OCI-LY1 (cell line): ENCODE measurements around the gene CCDC63.

Experiments used
- H2AFZ ChIP-seq: fragments of 200-600 bp; sonication (generic), shearing (Covaris generic); 2 replicates; pipeline ENCODE4 v1.6.0; 2014; ENCODE audit warnings: antibody characterized with exemption, mild to moderate bottlenecking, low read length
- H3F3A ChIP-seq: fragments of 200-600 bp; sonication (generic), shearing (Covaris generic); 2 replicates; pipeline ENCODE4 v1.6.0; 2014; ENCODE audit warnings: mild to moderate bottlenecking, antibody characterized with exemption, low read length, moderate library complexity; ENCODE audit not compliant: insufficient read depth
- H3K27ac ChIP-seq: fragments of 200-600 bp; sonication (generic); 2 replicates; pipeline ENCODE4 v1.5.1; 2014; ENCODE audit warnings: low read length, mixed run types, mild to moderate bottlenecking, low read depth; ENCODE audit not compliant: poor library complexity, severe bottlenecking
- H3K27me3 ChIP-seq: fragments of 200-600 bp; sonication (generic); 2 replicates; pipeline ENCODE4 v1.6.0; 2014; ENCODE audit warnings: antibody characterized with exemption, mild to moderate bottlenecking, low read length, moderate library complexity; ENCODE audit not compliant: insufficient read depth
- H3K36me3 ChIP-seq: fragments of 200-600 bp; sonication (generic); 2 replicates; pipeline ENCODE4 v1.6.1; 2014; ENCODE audit warnings: mild to moderate bottlenecking, antibody characterized with exemption, low read length, moderate library complexity, mixed read lengths; ENCODE audit not compliant: insufficient read depth
- H3K4me1 ChIP-seq: fragments of 200-600 bp; sonication (generic); 2 replicates; pipeline ENCODE4 v1.5.1; 2014; ENCODE audit warnings: mild to moderate bottlenecking, low read length, moderate library complexity; ENCODE audit not compliant: insufficient read depth, severe bottlenecking
- H3K4me2 ChIP-seq: fragments of 200-600 bp; sonication (generic), shearing (Covaris generic); 2 replicates; pipeline ENCODE4 v1.6.1; 2014; ENCODE audit warnings: low read length
- H3K4me3 ChIP-seq: fragments of 200-600 bp; sonication (generic); 2 replicates; pipeline ENCODE4 v1.5.1; 2014; ENCODE audit warnings: low read length, low read depth, mild to moderate bottlenecking, mixed read lengths; ENCODE audit not compliant: poor library complexity, severe bottlenecking
- H3K79me2 ChIP-seq: fragments of 200-600 bp; shearing (Covaris generic); 2 replicates; pipeline ENCODE4 v1.6.1; 2016; ENCODE audit warnings: mixed run types, low read length, mixed read lengths; ENCODE audit not compliant: insufficient read depth
- H3K9ac ChIP-seq: fragments of 200-600 bp; sonication (generic), shearing (Covaris generic); 2 replicates; pipeline ENCODE4 v1.6.1; 2014; ENCODE audit warnings: mild to moderate bottlenecking, low read length, mixed read lengths
- H3K9me2 ChIP-seq: fragments of 200-600 bp; sonication (generic), shearing (Covaris generic); 2 replicates; pipeline ENCODE4 v1.6.1; 2014; ENCODE audit warnings: low read depth, mild to moderate bottlenecking, low read length, mixed read lengths
- H3K9me3 ChIP-seq: fragments of 200-600 bp; shearing (Covaris generic); 2 replicates; pipeline ENCODE4 v1.6.1; 2014; ENCODE audit warnings: low read length, mixed read lengths
- H4K20me1 ChIP-seq: fragments of 200-600 bp; sonication (generic), shearing (Covaris generic); 2 replicates; pipeline ENCODE4 v1.6.0; 2016; ENCODE audit warnings: mild to moderate bottlenecking, low read length; ENCODE audit not compliant: insufficient read depth
- CTCF ChIP-seq: fragments of 200-600 bp; sonication (generic), shearing (Covaris generic); IDR thresholded peaks from 2 replicates; pipeline ENCODE4 v1.5.1; 2017; ENCODE audit warnings: mild to moderate bottlenecking, antibody characterized with exemption, low read length, moderate library complexity, mixed read lengths
- EZH2 ChIP-seq: fragments of 200-600 bp; sonication (generic), shearing (Covaris generic); IDR thresholded peaks from 2 replicates; pipeline ENCODE4 v1.8.0; 2017; ENCODE audit warnings: borderline replicate concordance, mixed run types, mild to moderate bottlenecking, antibody characterized with exemption, low read length, moderate library complexity, mixed read lengths

CCDC63 gene

GRCh38 chr12:110885152-110885840 lies 38.5 kb downstream of the CCDC63 start:
- H3K9ac ChIP-seq = no peak overlapping the region

GRCh38 chr12:110888256-110888991 lies 41.6 kb downstream of the CCDC63 start:
- Histone ChIP-seq H4K20me1 (no peaks in the 10 kb centered on the region), H3K4me3 (no peak overlapping the region), H3F3A (no peaks in the 10 kb centered on the region), H3K27ac (no peak overlapping the region), H3K79me2 (no peaks in the 10 kb centered on the region), H3K4me2 (no peak overlapping the region), H3K27me3 (no peaks in the 10 kb centered on the region), H3K4me1 (no peaks in the 10 kb centered on the region), H3K9ac (no peak overlapping the region), H3K9me3 (no peaks in the 10 kb centered on the region), H3K9me2 (no peaks in the 10 kb centered on the region), H2AFZ (no peak overlapping the region), H3K36me3 (no peaks in the 10 kb centered on the region)
- TF ChIP-seq EZH2 (no peak), CTCF (0 out of 2 replicates have a peak, but pooled peaks have one; percentile 7)

More at GRCh38 chr12:110885152-110885840, 38.5 kb downstream of the CCDC63 start:
- no peaks in the 10 kb centered on the region for H3K36me3 ChIP-seq
- H3K4me1 ChIP-seq = no peaks in the 10 kb centered on the region
- no peaks in the 10 kb centered on the region for H3F3A ChIP-seq
- no peak overlapping the region for H3K4me3 ChIP-seq
- no peak overlapping the region for H3K27ac ChIP-seq
- no peaks in the 10 kb centered on the region for H3K9me3 ChIP-seq
- no peaks in the 10 kb centered on the region for H3K27me3 ChIP-seq
- no peak overlapping the region for H3K4me2 ChIP-seq
- H3K9me2 ChIP-seq = no peaks in the 10 kb centered on the region
- H4K20me1 ChIP-seq = no peaks in the 10 kb centered on the region
- no peaks in the 10 kb centered on the region for H3K79me2 ChIP-seq
- TF ChIP-seq EZH2 (no peak), CTCF (no peak)
- H2AFZ ChIP-seq = no peak overlapping the region

- no peak for TF ChIP-seq CTCF
- TF ChIP-seq EZH2 = no peak
- Histone ChIP-seq H3K79me2 (no peaks in the 10 kb centered on the region), H3K9me3 (no peaks in the 10 kb centered on the region), H3K4me3 (no peak overlapping the region), H3K4me1 (no peaks in the 10 kb centered on the region), H3F3A (no peaks in the 10 kb centered on the region), H3K36me3 (no peaks in the 10 kb centered on the region), H3K9ac (no peak overlapping the region), H3K27ac (no peak overlapping the region), H4K20me1 (no peaks in the 10 kb centered on the region), H3K9me2 (no peaks in the 10 kb centered on the region), H2AFZ (no peak overlapping the region), H3K27me3 (no peaks in the 10 kb centered on the region), H3K4me2 (no peak overlapping the region)
Observed at GRCh38 chr12:110889361-110889760, 42.6 kb downstream of the CCDC63 start.
